ENCODE measurements around the gene ZCCHC17.

ZCCHC17 gene

GRCh38 chr1:31412732-31413404 lies 116.0 kb downstream of the ZCCHC17 start, which contains the start of gene SERINC2:
Gene SERINC2 (plus strand): TSS chr1:31413213. CDS start chr1:31413266, 53 bp downstream.
- no peak for DNase-seq (ENCODE audit: low read depth, low spot score)
- peak within 1 kb of the TSS; percentile 99 for H3K27ac ChIP-seq

GRCh38 chr1:31413405-31414001 lies 116.7 kb downstream of the ZCCHC17 start:
- no peak for DNase-seq (ENCODE audit: low read depth, low spot score)
- peak overlapping the region; percentile 99 for H3K27ac ChIP-seq
